Measurements from ENCODE around the gene USP15.
"Not testable (repeated sequence)": the region's sequence is repeated elsewhere in the genome, so short reads cannot be mapped to it uniquely, and the experiment has no call there.

The USP15 gene

DNA sequence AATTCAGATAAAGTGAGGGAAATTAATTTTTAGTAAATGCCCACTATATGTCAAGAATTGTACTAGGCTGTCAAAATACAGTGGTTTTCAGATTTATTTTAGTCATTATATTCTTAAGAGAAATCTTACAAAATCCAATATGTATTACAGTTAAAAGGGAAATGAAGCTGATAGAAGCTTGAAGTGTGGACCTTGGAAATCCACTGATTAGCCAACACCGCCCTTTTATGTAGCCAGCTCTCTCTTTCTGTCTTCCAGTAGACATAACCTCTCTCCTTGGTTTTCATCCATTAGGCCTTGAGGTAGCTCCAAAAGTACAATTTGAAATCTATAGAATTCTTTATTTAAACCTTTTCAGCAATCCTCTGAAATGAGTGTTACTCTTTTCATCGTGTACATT lies 63.2 kb downstream of the USP15 start:
- DNase-seq (ENCODE audit: low read depth), result no peak

DNA sequence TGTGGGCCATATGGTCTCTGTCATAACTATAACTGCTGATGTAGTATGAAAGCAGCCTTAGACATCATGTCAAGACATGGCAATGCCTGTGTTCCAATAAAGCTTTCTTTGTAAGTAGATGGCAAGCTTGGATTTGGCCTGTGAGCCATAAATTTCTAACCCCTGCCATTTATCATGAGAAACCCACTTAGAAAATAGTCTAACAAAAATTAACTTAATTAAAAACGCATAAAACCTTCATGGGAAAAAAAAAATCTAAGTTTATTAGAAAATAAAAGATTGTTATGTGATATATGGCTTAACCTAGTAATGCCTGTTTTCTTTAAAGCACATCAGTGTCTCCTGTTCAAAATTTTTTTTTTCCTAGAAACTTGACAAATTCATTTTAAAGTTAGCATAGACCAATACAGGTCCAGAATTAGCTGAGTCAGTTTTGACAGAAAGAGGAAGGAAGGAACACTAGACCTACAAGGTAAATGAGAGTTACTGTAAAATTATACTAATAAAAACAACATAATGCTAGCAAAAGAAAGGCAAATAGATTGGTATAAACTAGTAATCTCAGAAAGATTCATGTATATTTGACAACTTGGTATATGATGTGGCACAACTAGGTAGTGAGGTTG lies 68.2 kb downstream of the USP15 start:
- DNase-seq (ENCODE audit: low read depth), result no peak

DNA sequence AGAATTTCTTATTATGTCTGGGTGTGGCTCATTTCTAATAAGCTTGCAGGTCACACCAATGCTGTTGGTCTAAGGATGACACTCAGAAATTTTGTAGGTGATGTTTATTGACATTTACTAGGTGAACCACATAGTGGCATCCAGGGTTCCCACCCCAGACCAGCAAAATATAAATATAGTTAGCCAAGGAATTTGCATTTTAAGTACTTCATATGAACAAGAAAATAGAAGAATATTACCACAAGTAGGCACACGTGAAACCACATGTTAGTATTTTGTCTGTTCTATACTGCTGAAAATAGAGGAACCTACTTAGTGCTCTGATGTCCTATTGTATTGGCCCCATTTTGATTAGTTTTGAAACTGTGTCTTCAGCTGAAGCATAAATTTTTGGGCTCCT lies 71.1 kb downstream of the USP15 start:
- DNase-seq (ENCODE audit: low read depth), result no peak

DNA sequence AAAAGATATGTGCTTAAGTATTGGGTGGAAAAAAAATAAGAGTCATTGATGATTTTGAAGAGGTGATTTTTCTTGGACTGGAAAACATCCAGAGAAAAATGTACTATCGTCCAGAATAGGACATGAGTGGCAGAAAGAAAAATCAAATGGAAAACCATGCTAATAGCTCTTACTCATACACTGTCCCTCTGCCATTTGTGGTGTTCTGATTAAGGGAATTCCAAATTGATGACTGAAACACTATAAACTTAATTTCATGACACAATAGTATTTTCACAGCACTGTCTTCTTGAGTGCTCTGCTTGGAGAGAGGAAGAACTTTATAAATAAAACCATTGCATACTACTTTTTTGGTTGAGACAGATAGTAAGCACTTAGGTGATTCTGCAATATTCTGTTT lies 72.4 kb downstream of the USP15 start:
- DNase-seq (ENCODE audit: low read depth), result no peak

DNA sequence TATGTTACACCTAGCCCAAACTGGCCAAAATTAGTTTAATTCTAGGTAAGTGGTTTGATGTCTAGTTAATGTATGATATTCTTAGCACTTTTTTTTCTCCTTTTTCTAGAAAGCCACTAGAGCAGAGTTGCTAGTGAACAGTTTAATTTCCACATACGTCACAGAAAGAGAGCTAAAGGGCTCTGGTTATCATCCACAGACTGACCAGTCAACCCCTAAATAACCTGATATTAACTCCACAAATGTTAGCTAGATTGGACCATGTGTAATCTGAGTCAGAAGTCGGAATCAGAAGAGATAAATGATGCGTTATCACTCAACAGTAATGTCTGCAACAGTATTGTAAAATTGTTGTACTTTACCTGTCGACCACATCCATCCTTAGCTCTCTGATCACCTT lies 74.9 kb downstream of the USP15 start:
- no peak for DNase-seq (ENCODE audit: low read depth)

DNA sequence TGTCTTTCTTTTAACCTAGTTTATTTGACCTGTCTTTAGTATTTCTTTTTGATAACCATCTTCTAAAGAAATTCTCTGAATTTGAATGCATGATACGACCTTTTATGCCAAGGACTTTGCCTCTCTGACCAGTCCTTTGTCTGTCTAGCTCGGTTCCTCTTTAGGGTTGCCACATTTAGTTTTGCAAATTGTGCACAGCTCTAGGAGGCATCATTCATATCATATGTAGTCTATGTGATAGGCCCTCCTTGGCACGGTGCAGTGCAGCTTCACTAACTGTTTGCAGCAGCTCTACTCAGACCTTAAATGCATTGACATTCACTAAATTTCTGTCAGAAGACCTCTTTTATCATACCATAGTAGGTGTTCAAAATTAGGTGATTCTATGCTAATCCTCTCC lies 75.6 kb downstream of the USP15 start:
- no peak for DNase-seq (ENCODE audit: low read depth)

DNA sequence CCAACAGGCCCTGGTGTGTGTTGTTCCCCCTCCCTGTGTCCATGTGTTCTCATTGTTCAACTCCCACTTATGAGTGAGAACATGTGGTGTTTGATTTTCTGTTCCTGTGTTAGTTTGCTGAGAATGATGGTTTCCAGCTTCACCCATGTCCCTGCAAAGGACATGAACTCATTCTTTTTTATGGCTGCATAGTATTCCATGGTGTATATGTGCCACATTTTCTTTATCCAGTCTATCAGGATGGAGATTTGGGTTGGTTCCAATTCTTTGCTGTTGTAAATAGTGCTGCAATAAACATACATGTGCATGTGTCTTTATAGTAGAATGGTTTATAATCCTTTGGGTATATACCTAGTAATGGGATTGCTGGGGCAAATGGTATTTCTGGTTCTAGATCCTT lies 77.4 kb downstream of the USP15 start:
- not testable (repeated sequence) for DNase-seq (ENCODE audit: low read depth)

GRCh38 chr12:62342614-62343303 lies 82.6 kb downstream of the USP15 start:
- not testable (repeated sequence) for DNase-seq (ENCODE audit: low read depth)

DNA sequence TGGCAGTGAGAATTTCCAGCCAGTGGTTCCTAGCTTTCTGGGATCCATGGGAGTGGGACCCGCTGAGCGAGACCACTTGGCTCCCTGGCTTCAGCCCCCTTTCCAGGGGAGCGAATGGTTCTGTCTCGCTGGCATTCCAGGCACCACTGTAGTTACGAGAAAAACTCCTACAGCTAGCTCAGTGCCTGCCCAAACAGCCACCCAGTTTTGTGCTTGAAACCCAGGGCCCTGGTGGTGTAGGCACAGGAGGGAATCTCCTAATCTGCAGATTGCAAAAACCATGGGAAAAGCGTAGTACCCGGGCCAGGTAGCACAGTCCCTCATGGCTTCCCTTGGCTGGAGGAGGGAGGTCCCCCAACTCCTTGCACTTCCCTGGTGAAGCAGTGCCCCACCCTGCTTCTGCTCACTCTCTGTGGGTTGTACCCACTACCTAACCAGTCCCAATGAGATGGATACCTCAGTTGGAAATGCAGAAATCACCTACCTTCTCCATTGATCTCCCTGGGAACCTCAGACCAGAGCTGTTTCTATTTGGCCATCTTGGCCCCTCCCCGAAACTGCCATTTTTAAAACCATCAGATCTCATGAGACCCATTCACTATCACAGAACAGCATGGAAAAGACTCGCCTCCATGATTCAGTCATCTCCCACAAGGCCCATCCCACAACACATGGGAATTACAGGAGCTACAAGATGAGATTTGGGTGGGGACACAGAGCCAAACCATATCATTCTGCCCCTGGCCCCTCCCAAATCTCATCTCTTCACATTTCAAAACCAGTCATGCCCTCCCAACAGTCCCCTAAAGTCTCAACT lies 83.3 kb downstream of the USP15 start:
- not testable (repeated sequence) for DNase-seq (ENCODE audit: low read depth)

GRCh38 chr12:62344731-62345556 lies 84.7 kb downstream of the USP15 start:
- not testable (repeated sequence) for DNase-seq (ENCODE audit: low read depth)

DNA sequence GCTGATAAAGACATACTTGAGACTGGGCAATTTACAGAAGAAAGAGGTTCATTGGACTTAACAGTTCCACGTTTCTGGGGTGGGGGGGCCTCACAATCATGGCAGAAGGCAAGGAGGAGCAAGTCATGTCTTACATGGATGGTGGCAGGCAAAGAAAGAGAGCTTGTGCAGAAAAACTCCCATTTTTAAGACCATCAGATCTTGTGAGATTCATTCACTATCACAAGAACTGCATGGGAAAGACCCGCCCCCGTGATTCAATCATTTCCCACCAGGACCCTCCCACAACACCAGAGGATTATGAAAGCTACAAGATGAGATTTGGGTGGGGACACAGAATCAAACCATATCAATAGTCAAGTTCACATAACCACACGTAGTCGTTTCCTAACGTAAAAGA lies 85.5 kb downstream of the USP15 start:
- DNase-seq (ENCODE audit: low read depth), result no peak

- DNase-seq (ENCODE audit: low read depth), result no peak
Measured at GRCh38 chr12:62346817-62347216, 86.6 kb downstream of the USP15 start.

GRCh38 chr12:62347922-62348650 lies 87.9 kb downstream of the USP15 start:
- DNase-seq (ENCODE audit: low read depth), result no peak

DNA sequence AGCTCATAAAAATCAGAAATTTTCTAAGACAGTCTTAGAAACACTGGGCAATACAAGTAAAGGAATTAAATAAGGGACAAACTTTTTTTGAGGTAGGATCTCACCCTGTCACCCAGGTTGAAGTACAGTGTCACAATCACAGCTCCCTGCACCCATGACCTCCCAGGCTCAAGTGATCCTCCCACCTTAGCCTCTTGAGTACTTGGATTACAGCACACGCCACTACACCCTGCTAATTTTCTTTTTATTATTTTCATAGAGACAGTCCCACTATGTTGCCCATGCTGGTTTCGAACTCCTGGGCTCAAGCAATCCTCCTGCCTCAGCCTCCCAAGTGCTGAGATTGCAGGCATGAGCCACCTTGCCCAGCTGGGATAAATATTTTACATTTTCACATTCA lies 90.3 kb downstream of the USP15 start:
- no peak for DNase-seq (ENCODE audit: low read depth)

- no peak for DNase-seq (ENCODE audit: low read depth)
Measured at GRCh38 chr12:62351326-62351725, 91.1 kb downstream of the USP15 start.

DNA sequence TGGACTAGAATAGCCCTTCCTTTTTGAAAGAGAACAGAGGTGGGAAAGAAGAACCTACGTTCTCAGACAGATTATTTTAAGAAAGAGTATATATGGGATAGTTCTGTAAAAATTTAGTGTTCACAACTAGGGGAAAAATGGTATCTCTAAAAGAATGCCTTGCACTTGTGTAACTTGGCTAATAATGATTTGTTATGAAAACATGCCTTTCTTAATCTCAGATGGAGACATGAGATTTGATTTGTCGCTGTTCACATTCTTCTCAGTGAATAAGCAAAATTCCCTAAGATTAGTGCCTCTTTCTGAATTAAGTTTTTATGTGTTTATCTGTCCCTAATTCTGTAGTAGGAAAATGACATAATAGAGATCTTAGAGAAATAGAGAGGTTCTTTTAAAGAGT lies 100.8 kb downstream of the USP15 start:
- no peak for DNase-seq (ENCODE audit: low read depth)

GRCh38 chr12:62363506-62363905 lies 103.3 kb downstream of the USP15 start:
- no peak for DNase-seq (ENCODE audit: low read depth)

GRCh38 chr12:62364697-62365096 lies 104.5 kb downstream of the USP15 start:
- DNase-seq (ENCODE audit: low read depth), result not testable (repeated sequence)

DNA sequence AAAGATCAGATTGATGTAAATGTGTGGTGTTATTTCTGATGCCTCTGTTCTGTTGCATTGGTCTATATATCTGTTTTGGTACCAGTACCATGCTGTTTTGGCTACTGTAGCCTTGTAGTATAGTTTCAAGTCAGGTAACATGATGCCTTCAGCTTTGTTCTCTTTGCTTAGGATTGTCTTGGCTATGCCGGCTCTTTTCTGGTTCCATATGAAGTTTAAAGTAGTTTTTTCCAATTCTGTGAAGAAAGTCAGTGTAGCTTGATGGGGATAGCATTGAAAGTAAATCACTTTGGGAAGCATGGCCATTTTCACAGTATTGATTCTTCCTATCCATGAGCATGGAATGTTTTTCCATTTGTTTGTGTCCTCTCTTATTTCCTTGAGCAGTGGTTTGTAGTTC lies 105.6 kb downstream of the USP15 start:
- not testable (repeated sequence) for DNase-seq (ENCODE audit: low read depth)

DNA sequence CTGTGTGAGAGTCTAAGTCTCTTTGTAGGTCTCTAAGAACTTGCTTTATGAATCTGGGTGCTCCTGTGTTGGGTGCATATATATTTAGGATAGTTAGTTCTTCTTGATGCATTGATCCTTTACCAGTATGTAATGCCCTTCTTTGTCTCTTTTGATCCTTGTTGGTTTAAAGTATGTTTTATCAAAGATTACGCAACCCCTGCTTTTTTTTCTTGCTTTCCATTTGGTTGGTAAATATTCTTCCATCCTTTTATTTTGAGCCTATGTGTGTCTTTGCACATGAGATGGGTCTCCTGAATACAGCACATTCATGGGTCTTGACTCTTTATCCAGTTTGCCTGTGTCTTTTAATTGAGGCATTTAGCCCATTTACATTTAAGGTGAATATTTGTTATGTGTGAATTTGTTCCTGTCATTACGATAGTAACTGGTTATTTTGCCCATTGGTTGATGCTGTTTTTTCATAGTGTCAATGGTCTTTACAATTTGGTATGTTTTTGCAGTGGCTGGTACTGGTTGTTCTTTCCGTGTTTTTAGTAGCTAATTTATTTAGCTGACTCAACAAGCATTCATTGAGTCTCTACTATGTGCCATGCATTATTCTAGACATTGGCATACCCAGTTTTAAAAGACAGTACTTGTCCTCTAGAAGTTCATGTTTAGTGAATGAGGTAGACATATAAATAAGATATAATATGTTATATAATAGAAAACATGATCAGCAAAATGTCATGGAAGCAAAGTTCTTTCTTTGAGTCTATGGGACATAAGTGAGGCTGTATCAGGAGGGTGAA lies 108.4 kb downstream of the USP15 start:
- DNase-seq (ENCODE audit: low read depth), result not testable (repeated sequence)

GRCh38 chr12:62370189-62370588 lies 110.0 kb downstream of the USP15 start:
- no peak for DNase-seq (ENCODE audit: low read depth)
